ENCODE data around the gene TMEM131L.

DNA sequence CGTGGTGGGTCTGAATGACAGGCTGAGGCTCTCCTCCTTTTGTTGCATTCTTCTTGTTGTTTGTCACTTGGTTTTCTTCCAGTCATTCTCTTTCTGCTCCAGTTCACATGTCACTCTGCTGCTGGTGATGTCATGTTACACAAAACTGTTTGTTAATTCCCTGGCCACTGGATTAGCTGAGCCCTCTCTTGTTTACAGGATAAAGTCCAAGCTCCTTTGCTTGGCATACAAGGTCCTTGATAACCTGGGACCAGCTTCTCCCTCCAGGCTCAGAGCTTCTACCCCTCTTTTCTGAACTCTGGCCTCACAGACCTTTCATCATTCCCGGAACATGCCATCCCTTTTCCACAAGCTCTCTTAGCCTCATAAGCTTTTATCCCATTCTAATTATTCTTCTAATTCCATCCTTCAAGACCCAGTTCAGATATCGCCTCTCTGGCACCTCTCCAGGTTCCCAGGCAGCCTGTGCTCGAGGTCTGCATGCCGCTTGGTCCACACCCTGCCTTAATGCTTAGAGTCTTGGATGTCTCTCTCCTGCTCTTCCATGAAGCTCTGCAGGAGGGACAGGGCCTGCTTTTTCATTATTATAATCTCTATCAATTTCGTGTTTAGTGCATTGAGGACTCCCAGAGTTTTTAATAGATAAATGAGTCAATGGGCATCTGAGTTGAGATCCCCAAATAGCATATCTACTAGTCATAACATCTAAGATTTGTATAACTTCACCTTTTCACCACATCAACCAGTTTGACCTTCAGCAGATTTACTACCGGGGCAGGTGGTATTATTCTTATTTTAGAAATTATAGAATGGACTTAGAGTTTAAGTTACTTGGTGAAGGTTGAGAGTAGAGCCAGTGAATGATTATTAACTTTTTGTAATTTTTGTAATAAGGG is 98.7 kb downstream of the TMEM131L start:
- TF ChIP-seq, protein P1, sequence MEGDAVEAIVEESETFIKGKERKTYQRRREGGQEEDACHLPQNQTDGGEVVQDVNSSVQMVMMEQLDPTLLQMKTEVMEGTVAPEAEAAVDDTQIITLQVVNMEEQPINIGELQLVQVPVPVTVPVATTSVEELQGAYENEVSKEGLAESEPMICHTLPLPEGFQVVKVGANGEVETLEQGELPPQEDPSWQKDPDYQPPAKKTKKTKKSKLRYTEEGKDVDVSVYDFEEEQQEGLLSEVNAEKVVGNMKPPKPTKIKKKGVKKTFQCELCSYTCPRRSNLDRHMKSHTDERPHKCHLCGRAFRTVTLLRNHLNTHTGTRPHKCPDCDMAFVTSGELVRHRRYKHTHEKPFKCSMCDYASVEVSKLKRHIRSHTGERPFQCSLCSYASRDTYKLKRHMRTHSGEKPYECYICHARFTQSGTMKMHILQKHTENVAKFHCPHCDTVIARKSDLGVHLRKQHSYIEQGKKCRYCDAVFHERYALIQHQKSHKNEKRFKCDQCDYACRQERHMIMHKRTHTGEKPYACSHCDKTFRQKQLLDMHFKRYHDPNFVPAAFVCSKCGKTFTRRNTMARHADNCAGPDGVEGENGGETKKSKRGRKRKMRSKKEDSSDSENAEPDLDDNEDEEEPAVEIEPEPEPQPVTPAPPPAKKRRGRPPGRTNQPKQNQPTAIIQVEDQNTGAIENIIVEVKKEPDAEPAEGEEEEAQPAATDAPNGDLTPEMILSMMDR (IDR thresholded peaks at IDR 0.05; ENCODE audit: low read depth, low read length) = no peak
- no peak for TF ChIP-seq EZH2phosphoT487 (IDR thresholded peaks at IDR 0.05; ENCODE audit: low read depth)
